Measurements from ENCODE around the gene TEX10. TPM values are rescaled to one million over a fixed set of nuclear protein-coding genes. Genes with fewer than 3 reads are reported as not detected.

Gene TEX10
- total RNA-seq, 6 experiments from 2014 or later = 25.7 to 29.5 (median 25.9) TPM

DNA sequence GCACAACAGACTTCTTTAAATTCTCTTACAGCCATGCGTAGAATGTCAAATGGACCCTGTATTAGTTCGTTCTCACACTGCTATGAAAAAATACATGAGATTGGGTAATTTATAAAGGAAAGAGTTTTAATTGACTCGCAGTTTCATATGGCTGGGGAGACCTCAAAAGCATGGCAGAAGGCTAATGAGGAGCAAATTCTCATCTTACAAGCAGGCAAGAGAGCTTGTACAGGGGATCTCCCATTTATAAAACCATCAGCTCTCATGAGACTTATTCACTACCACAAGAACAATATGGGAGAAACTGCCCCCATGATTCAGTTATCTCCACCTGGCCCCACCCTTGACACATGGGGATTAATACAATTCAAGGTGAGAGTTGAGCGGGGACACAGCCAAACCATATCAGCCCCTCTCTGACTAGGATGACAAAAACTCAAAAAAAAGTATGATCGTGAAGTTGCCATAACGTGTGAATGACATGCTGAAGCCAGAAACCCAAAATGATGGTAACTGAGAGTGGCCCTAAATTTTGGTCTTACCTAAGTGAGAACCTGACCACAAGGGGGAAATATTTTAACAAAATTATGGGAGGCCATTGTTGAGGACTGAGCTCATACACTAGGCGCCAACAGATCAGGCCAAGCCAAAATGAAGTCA, 17.5 kb upstream of the TEX10 start:
- Mint-ChIP-seq H3K9me3 (no peaks in the 10 kb centered on the region), H3K36me3 (ENCODE audit: low read depth) (no peaks in the 10 kb centered on the region)
- no peak for DNase-seq

DNA sequence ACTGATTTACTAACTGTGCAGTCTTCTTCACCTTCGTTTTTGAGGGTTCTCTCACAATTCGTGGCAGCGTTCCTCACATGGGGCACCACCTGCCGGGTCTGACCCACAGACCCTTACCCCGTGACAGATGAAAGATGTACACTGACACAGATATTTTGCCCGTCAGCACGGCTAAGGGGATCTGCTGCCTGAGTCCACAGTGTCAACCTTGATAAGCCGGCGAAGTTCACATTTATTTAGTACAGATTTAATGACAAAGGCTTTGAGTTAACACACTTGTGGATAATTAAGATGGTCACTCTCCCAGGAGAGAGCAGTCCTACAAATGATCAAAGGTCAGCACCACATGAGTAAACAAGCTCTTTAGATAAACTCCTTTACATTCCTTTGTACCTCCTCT, 15.9 kb upstream of the TEX10 start:
- Mint-ChIP-seq H3K27me3 (ENCODE audit: insufficient read depth) (no peaks in the 10 kb centered on the region; the same call in 1 of the 2 replicates), H3K36me3 (ENCODE audit: low read depth) (no peaks in the 10 kb centered on the region; the same call in 1 of the 2 replicates), H3K9me3 (no peaks in the 10 kb centered on the region), H3K4me1 (ENCODE audit: low read depth) (peaks cover 11% of the 10 kb centered on the region), H3K4me3 (no peak overlapping the region), H3K27ac (no peak overlapping the region)
- no peak for DNase-seq
- TF ChIP-seq, protein P1, sequence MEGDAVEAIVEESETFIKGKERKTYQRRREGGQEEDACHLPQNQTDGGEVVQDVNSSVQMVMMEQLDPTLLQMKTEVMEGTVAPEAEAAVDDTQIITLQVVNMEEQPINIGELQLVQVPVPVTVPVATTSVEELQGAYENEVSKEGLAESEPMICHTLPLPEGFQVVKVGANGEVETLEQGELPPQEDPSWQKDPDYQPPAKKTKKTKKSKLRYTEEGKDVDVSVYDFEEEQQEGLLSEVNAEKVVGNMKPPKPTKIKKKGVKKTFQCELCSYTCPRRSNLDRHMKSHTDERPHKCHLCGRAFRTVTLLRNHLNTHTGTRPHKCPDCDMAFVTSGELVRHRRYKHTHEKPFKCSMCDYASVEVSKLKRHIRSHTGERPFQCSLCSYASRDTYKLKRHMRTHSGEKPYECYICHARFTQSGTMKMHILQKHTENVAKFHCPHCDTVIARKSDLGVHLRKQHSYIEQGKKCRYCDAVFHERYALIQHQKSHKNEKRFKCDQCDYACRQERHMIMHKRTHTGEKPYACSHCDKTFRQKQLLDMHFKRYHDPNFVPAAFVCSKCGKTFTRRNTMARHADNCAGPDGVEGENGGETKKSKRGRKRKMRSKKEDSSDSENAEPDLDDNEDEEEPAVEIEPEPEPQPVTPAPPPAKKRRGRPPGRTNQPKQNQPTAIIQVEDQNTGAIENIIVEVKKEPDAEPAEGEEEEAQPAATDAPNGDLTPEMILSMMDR (IDR thresholded peaks at IDR 0.05) = no peak

More for the DNA sequence above, 17.5 kb upstream of the TEX10 start:
- Mint-ChIP-seq H3K27me3 (ENCODE audit: insufficient read depth) (no peaks in the 10 kb centered on the region; the same call in 1 of the 2 replicates), H3K27ac (no peak overlapping the region), H3K4me1 (ENCODE audit: low read depth) (peaks cover 21% of the 10 kb centered on the region), H3K4me3 (no peak overlapping the region)
- TF ChIP-seq, protein P1 (IDR thresholded peaks at IDR 0.05) = no peak

DNA sequence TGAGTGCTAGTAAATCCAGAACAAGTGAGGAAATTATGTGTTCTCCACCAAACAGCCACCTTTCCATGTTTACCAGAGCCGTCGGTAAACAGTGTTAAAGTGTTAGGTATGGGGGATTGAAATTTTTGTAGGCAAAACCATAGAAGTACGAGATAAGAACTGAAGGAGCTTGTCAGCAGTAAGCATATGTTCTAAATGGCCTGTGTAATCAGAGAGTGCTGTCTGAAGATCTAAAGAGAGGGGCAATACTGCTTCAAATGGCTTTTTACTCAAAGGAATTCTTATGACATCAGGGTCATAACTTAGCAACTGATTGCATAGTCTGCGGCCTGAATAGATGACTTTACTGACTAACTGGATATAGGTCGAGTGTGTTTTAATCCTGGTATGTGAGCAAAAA, 13.4 kb upstream of the TEX10 start:
- Mint-ChIP-seq H3K4me1 (ENCODE audit: low read depth) (no peaks in the 10 kb centered on the region), H3K36me3 (ENCODE audit: low read depth) (no peaks in the 10 kb centered on the region; the same call in 1 of the 2 replicates), H3K9me3 (no peaks in the 10 kb centered on the region), H3K4me3 (no peak overlapping the region), H3K27me3 (ENCODE audit: insufficient read depth) (no peaks in the 10 kb centered on the region; the same call in 1 of the 2 replicates), H3K27ac (no peak overlapping the region)
- TF ChIP-seq, protein P1 (IDR thresholded peaks at IDR 0.05) = no peak
- DNase-seq = no peak

DNA sequence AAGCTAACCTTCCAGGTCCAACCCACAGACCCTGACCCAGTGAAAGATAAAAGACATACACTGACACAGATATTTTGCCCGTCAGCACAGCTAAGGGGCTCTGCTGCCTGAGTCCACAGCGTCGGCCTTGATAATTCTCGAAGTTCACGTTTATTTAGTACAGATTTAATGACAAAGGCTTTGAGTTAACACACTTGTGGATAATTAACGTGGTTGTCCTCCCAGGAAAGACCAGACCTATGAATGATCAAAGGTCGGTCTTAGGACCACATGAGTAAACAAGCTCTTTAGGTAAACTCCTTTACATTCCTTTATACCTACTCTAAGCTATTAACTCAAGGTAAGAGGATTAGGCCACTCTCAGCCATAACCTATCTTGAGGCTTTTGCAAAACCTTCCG, 11.3 kb upstream of the TEX10 start:
- H3K4me1 Mint-ChIP-seq (ENCODE audit: low read depth) = no peaks in the 10 kb centered on the region
- DNase-seq = no peak
- peaks cover 4% of the 10 kb centered on the region; the same call in 1 of the 2 replicates for H3K36me3 Mint-ChIP-seq (ENCODE audit: low read depth)
- H3K27ac Mint-ChIP-seq = no peak overlapping the region
- H3K9me3 Mint-ChIP-seq = no peaks in the 10 kb centered on the region
- no peak overlapping the region for H3K4me3 Mint-ChIP-seq
- TF ChIP-seq, protein P1 (IDR thresholded peaks at IDR 0.05) = no peak
- no peaks in the 10 kb centered on the region for H3K27me3 Mint-ChIP-seq (ENCODE audit: insufficient read depth)

DNA sequence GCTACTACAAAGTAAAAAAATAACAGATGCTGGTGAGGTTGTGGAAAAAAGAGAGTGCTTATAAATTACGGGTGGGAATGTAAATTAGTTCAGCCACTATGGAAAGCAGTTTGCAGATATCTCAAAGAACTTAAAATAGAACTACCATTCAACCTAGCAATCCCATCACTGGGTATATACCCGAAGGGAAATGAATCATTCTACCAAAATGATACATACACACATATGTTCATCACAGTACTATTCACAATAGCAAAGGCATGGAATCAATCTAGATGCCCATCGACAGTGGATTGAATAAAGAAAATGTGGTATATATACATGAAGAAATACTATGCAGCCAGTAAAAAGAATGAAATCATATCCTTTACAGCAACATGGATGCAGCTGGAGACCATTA, 6.3 kb upstream of the TEX10 start:
- no peaks in the 10 kb centered on the region for H3K9me3 Mint-ChIP-seq
- H3K4me3 Mint-ChIP-seq = no peak overlapping the region
- H3K27me3 Mint-ChIP-seq (ENCODE audit: insufficient read depth) = peaks cover 3% of the 10 kb centered on the region; the same call in 1 of the 2 replicates
- DNase-seq = no peak
- no peak overlapping the region for H3K27ac Mint-ChIP-seq
- TF ChIP-seq, protein P1 (IDR thresholded peaks at IDR 0.05) = no peak
- H3K4me1 Mint-ChIP-seq (ENCODE audit: low read depth) = peaks cover 11% of the 10 kb centered on the region
- peaks cover 15% of the 10 kb centered on the region for H3K36me3 Mint-ChIP-seq (ENCODE audit: low read depth)
